ENCODE results near the gene SCARF2. TPM values are rescaled to one million over a fixed set of nuclear protein-coding genes. Genes with fewer than 3 reads are reported as not detected.

SCARF2 gene
- total and polyA plus RNA-seq, 2 of the 13 experiments (the other 11 are each of a cell fraction or from before 2014, with no cell fraction given), result 3.3 to 6.2 TPM

- TF ChIP-seq, protein P1, sequence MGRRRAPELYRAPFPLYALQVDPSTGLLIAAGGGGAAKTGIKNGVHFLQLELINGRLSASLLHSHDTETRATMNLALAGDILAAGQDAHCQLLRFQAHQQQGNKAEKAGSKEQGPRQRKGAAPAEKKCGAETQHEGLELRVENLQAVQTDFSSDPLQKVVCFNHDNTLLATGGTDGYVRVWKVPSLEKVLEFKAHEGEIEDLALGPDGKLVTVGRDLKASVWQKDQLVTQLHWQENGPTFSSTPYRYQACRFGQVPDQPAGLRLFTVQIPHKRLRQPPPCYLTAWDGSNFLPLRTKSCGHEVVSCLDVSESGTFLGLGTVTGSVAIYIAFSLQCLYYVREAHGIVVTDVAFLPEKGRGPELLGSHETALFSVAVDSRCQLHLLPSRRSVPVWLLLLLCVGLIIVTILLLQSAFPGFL (CRISPR knock-in tag; IDR thresholded peaks at IDR 0.05), result no peak
- TF ChIP-seq KDM2A (CRISPR knock-in tag; IDR thresholded peaks at IDR 0.05; ENCODE audit: borderline replicate concordance, low read depth) (peak; percentile 36; the same call in 1 of the 2 replicates), GATAD2A (CRISPR knock-in tag; IDR thresholded peaks at IDR 0.05) (no peak), FOXO1 (CRISPR knock-in tag; IDR thresholded peaks at IDR 0.05) (no peak), ZNF18 (CRISPR knock-in tag; IDR thresholded peaks at IDR 0.05; ENCODE audit: insufficient replicate concordance) (peak; percentile 63), SNAI1 (CRISPR knock-in tag; IDR thresholded peaks at IDR 0.05; ENCODE audit: borderline replicate concordance) (no peak), ZBTB7A (CRISPR knock-in tag; IDR thresholded peaks at IDR 0.05) (0 out of 2 replicates have a peak, but pooled peaks have one; percentile 46), HOXD1 (CRISPR knock-in tag; IDR thresholded peaks at IDR 0.05) (no peak), RBFOX2 (IDR thresholded peaks at IDR 0.05; ENCODE audit: low read depth, low read length) (0 out of 2 replicates have a peak, but pooled peaks have one; percentile 48), ZFX (CRISPR knock-in tag; IDR thresholded peaks at IDR 0.05; ENCODE audit: low read depth) (peak; percentile 68), ZBTB40 (IDR thresholded peaks at IDR 0.05) (no peak), ZBTB40 (CRISPR knock-in tag; IDR thresholded peaks at IDR 0.05) (0 out of 2 replicates have a peak, but pooled peaks have one; percentile 37), KAT7 (CRISPR knock-in tag; IDR thresholded peaks at IDR 0.05; ENCODE audit: borderline replicate concordance) (no peak), ZNF724P (CRISPR knock-in tag; IDR thresholded peaks at IDR 0.05; ENCODE audit: borderline replicate concordance) (no peak), ZNF460 (CRISPR knock-in tag; IDR thresholded peaks at IDR 0.05; ENCODE audit: borderline replicate concordance) (no peak), ZNF432 (CRISPR knock-in tag; IDR thresholded peaks at IDR 0.05; ENCODE audit: borderline replicate concordance) (no peak), ZNF253 (CRISPR knock-in tag; IDR thresholded peaks at IDR 0.05; ENCODE audit: borderline replicate concordance) (0 out of 2 replicates have a peak, but pooled peaks have one; percentile 30)
These were observed 635 bp downstream of the SCARF2 start (continued) for GRCh38 chr22:20436768-20437612.

All from HepG2 (cell line).